Activated T-cell treated with anti-CD3 and anti-CD28 coated beads for 24 hours (primary cell): ENCODE results near the gene HYDIN.
"Not testable (repeated sequence)": the region's sequence is repeated elsewhere in the genome, so short reads cannot be mapped to it uniquely, and the experiment has no call there.

ENCODE experiments used
- DNase-seq: peaks from one replicate; pipeline ENCODE4 v3.0.0-alpha.2; 2020; ENCODE audit warnings: low read depth

Gene HYDIN

DNA sequence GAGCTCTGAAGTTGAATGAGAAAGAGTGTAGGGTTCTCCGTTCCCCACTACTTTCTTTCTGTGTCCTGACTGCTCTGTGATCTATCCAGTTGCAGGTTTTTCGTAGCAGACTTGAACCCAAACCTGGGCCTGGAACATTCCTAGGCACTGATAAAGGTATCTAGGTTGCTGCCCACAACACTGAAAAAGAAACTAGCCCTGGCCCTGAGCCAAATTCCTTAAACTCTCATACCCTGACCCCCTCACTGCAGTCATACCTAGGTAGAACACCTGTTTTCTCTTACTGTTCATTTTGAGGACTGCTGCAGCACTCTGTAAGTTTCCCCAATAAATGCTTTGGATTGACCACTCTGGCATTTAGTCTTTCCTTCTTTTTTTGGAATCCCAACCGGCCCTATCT, 5.4 kb downstream of the HYDIN start:
- DNase-seq: no peak

DNA sequence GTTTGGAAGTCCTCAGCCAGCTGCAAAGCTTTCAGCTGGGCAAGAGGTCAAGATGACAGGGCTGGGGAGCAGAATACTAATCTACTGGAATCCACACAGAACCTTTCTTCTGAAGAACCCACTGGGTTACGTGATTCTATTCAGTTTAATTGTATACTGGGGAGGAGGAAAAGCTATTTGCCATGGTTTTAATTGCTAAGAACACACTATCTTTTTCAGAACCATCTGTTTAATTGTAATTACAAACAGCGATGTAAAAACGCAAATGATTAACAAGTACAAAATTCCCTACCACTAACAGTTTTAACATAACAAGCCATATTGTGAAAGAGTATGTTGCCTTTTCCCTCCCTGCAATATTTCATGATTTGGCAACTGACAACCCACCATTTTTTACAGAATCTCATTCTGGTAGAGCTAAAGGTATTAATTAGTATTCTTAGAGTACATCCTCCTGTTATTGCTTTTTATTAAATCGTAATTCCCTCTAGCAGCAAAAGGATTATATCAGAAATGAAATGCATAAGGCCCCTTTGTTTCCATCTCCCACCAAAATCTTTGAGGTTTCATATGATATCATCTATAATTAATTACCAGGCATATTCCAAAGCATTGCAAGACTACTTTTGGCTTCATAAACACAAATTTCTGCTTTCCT, 12.1 kb downstream of the HYDIN start:
- DNase-seq: no peak

DNA sequence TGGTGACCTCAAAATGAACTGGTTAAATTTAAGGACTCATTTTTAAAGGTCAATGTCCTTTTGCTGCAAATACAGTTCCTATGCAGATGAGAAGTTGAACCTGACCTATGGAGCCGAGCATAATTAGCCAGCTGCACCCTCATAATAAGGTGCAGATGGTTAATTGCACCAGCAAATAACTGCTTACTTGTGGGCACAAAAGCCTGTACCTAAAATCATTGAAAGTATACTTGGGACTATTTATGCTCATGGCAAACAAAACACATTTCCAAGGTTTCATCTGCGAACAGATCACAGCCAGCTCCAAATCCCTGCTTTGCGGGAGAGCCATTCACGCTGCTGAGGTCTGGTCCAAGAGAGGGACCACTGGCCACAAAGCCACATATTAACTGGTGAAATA, 13.0 kb downstream of the HYDIN start:
- no peak for DNase-seq

DNA sequence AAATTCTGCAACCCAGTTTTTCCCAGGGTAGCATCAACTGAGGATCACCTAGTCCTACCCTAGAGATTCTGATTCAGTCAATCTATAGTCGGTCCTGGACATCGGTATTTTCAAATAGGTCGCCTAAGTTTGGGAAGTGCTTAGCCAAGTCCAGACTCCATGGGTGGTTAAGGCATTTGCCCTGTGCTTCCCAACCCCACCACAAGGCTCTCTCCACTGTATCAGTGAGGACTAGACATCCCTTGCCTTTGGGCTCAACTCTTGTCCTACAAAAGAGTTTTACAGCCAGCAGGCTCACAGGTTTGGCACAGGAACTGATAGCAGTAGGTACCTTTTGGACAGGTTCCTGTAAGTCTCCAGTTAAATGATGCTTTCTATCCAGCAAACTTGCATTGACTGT, 13.8 kb downstream of the HYDIN start:
- no peak for DNase-seq

DNA sequence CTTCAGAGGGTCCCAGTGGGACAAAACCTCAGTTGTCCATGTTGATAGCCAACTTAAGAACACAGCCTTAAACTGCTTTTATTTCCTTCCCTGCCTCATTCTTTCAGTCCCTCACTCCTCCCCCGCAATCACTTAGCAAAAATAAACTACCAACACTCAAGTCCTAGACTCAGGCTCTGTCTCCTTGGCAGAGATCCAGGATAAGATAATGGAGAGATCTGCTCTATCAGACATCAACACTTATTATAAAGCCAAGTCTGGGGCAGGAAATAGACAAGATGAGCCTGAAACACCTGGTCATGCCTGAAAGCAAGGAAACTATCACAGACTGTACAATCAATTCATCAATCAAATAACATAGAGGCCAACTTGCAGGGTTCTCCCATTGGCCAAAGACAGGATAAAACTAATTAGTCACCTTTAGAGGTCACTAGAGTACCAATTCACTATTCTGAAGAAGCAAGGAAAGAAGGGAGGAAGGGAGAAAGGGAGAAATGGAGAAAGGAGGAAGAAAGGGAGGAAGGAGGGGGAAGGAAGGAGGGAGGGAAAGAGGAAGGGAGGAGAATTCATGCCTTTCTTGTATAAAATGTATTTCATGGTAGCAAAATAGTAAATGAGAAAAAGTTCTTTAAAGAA, 15.7 kb downstream of the HYDIN start:
- DNase-seq: no peak

DNA sequence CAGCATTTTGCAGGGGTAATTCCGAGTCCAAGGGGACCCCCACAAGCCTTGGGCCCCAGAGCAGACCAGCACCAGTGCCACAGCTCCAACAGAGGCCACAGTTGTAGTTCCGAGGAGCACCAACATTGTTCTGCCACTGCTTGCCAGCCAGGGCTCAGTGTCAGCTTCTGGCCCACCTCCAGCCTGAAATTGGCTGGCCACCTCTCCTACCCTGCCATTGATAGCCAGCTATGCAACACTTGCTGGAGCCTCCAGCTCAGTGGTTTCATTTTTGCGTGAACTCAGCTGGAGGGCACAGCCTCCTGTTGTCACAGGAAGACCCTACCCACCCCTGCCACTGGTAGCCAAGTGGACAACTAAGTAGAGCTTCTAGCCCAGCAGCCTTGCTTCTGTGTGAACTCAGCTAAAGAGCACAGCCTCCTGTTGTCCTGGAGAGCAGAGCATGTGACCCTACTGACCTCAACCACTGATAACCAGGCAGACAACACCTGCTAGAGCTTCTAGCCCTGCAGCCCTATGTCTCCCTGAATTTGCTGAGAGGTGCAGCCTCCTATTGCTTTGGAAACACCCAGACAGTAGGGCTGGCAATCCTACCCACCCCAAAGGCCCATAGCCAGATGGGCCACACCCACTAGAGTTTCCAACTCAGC, 24.9 kb downstream of the HYDIN start:
- no peak for DNase-seq

DNA sequence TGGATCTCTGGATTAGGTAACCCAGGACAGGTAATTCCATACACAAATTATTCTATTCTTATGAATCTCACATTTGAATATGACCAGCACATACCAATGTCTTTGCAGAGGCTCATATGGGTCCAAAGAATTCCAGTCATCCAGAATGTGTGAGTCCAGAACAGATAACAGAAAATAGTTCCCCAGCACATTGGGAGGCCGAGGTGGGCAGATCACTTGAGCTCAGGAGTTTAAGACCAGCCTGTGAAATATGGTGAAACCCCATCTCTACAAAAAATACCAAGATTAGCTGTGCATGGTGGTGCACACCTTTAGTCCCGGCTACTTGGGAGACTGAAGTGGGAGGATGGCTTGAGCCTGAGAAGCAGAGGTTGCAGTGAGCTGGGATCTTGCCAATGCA, 26.9 kb downstream of the HYDIN start:
- DNase-seq: no peak

DNA sequence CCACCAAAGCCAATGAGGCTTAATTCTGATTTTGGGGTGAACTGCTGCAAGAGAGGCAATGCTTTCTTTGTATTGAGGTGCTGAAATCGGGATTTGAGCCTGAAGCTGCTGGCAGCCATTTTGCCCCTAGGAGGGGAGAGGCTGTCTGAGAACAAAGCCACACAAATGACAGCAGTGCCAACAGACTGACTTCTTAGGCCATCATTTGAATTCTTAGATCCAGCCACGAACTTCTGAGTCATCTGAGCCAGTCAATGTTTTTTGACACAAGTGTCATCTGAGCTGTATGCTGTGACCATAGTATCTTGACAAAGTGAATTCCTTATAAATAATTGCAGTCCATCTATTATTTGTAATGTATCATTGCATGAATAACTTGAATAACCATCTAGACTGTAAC, 29.0 kb downstream of the HYDIN start:
- DNase-seq: no peak

DNA sequence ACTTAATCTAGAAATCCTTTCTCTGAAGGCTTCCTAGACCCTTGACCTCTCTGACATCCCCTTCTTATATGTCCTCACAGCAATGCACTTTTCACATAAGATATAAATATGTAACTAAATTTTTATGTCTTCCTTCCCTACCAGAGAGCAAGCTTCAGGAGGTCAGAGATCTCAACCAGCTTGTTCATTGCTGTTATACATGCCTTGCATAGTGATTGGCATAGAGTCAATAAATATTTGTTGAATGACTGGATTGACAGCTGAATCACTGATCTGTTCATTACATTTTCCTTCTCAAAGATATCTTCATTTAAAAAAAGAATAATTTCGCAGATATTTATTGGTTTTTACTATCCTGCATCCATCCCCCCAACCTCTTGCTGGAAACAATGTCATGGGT, 29.5 kb downstream of the HYDIN start:
- DNase-seq: no peak

DNA sequence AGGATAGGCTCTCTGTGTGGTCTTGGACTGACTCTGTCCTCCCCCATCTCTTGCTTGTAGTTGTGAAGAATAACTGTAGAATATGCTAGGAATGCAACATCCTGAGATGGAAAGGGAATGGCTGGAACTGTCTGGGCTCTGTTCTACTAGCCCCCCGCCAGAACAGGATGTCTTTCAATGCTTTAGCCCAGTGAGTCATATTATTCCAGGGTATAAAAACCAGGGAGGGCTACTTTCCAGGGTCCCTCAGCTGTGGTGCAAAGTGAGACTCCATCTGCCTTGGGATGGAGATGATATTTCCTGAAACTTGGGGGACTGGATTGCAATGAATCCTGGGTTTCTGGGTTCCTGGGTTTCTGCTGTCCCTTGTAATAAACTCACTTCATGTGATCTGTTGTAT, 32.1 kb downstream of the HYDIN start:
- DNase-seq: no peak

DNA sequence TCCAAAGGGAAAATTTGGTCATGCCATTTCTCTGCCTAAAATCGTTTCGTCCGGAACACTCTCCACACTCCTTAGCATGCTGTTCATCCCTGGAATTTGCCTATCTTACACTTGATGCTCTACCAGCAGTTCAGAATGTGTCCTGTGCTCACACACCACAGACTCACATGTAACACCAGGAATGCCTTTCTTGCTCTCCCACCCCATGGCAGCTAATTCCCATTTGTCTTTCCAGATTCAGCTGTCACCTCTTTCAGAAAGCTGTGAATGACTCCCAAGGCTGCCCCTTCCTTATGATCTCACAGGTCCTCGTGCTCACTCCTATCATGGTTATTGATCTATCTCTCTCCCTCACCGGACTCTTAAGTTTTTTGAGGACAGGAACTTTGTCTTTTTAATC, 38.1 kb downstream of the HYDIN start:
- no peak for DNase-seq

DNA sequence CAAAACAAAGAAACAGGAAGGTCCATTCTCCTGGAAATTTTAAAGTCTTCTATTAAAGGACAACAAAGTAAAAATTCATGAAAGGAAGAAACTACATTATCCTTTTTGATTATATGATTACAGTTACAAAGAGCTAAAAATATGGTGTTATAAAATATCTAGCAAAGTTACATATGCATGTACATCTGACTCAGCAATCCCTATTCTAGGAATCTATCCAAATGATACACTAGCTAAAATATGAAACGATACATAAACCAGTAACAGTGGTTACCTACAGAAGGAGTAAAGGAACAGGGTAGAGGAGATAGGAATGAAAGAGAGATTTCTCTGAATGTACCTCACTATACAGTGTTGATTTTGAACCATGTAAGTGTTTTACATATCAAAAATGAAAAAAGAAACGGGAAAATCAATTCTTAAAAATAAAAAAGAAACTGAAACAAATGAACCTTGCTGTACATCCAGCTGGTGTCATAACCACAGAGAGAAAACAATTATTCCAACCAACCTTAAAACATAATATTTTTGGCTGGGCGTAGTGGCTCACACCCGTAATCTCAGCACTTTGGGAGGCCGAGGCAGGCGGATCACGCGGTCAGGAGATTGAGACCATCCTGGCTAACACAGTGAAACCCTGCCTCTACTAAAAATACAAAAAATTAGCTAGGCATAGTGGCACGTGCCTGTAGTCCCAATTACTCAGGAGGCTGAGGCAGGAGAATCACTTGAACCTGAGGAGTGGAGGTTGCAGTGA, 41.4 kb downstream of the HYDIN start:
- no peak for DNase-seq

DNA sequence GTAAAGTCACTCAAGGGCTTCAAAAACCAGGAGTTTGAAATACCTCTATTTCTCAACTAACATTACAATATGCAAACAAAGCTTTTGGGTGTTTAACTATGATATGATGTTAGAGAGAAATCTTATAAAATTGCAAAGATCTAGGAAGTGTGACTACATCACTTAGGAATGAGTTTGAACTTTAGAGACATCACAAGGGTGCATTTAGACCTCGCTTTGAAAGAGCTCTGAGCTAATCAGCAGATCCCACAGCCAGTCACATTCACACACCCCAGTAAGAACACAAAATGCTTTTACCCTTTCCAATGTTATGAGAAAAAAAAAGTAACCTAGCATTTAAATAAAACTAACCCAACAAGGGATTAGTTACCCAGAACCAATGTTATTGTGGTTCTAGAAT, 45.2 kb downstream of the HYDIN start:
- DNase-seq: no peak

DNA sequence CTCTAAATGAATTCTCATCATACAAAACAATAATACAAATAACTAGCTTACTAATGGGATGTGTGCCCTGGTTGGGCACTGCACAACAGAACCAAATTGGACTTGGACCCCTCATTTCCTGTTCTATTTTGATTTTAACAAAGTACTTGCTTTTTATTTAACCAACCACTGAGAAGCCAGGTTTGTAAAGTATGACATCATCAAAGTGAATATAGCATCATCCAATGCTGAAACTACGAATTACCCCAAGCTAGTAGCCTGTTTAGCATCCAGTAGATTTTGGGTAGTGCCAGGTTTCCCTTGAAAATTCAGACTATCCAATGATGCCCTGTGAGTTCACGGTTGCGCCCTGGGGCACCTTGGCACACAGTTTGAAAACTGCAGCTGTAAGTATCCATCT, 51.0 kb downstream of the HYDIN start:
- DNase-seq: no peak

DNA sequence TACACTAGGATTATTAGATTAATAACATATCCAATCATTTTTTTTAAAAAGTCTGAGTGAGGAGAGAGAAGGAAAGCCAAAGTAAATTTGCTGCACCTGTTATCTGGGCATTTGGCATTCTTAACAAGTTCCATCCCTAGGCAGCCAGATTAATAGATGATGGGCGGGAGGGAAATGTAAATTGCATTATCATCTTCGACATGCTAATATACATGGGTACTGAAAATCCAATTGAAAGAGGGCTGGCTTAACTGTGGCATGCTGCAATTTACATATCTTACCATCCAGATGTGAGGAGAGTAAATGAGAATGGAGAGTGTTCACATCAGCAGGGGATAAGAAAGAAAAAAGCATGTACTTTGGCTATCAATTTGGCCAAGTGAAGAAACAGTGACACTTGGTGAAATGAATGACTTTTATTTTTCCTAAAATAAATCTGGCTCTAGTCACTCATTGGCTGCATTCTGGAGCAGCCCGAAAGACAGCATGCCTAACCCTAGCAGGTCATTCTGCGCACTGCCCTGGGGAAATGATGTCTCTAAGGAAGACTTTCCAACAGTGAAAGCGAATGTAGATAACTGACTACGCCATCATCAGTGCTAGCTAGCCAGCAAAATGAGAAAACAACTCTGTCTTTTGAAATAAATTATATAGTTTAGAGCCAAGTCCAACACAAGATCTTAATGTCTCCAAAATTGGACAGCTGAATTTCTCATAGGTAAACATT, 57.9 kb downstream of the HYDIN start:
- DNase-seq: no peak

DNA sequence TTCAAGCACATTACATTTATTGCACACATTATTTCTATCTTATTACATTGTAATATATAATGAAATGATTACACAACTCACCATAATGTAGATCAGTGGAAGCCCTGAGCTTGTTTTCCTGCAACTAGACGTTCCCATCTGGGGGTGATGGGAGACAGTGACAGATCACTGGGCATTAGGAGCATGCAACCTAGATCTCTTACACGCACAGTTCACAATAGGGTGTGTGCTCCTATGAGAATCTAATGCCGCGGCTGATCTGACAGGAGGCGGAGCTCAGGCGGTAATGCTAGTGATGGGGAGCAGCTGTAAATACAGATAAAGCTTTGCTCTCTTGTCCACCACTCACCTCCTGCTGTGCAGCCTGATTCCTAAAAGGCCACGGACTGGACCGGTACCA, 69.5 kb downstream of the HYDIN start:
- DNase-seq: not testable (repeated sequence)

DNA sequence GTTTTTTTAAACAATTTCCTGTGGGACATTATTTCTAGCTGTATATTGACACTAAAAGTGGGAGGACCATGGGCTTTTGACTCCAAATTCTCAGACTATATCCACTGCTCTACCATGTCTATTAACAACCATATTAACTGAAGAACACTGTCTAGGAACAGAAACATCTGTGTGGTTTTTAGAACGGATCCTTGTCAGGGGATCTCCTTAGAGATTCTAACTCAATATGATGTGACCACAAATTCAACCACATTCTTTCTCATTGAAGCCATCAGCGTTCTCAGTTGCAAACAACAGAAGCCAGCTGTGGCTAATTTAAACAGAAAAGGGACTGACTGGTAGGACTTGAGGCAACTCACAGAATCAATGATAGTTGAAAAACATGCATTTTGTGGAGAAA, 73.2 kb downstream of the HYDIN start:
- DNase-seq: not testable (repeated sequence)

DNA sequence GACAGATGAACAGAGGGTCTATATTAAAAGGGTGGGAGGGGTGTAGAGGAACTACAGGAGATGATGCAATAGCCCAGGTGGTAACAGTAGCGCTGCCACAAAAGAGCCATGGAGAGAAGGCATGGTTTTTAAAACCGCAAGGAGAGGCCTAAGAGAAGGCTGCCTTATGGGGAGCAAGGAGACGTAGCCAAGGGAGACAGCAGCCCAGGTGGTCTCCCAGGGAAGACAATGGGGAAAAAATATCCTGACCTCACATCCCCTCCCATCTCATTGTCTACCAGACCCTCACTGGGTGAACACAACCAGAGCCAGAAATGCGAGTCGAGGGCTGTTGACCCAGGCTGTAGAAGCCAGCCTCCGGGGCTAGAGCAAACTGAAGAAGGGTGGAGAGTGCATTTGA, 77.2 kb downstream of the HYDIN start:
- DNase-seq: not testable (repeated sequence)

DNA sequence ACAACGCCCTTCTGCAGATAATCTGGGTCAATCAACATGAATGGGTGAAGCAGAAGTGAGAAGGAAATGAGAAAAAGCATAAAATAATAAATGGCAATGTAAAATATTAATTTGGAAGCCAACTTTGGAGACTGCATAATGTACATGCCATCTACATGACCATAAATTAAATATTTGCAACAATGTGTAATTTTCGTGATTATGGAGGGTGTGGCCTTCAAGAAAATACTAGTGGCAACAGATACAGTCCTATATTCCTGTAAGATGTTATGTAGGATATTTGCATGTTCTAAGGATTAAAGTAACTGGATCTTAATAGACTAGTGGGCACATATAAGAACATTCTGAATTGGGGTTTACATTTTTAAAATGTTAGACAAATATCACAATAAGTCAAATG, 78.9 kb downstream of the HYDIN start:
- not testable (repeated sequence) for DNase-seq

DNA sequence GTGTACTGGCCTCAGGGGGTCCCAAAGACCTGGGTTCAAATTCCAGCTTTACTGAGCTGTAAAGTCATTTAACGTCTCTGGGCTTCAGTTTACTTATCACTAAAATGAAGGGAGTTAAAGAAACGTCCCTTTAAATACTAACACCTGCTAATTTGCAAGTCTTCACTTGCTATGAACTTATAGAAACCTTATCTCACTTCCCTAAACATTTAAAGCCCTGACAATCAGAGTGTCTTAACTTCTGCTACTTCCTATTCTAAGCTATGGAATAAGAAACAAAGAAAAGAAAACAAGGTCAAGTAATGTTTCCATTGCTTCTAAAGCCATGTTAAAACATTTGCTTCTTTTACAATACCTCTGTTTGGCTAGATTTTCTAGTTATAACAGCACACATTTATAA, 87.3 kb downstream of the HYDIN start:
- not testable (repeated sequence) for DNase-seq

DNA sequence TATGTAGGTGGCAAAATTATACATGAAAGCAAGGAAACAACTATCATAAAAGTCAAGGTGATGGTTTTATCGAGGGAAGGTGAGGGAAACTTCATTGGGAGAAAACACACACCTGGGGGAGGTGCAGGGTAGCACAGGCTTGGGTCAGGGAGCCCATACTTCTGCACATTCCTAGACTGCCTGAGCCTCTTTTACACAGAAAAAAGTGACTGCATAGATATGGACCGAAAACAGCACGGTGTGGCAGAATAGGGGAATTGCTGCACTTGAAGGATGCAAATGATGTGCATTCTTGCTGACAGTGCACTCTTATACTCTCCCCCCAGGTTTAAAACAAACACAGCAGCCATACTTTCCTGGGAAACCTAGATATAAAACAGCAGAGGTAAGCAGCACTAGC, 120.0 kb downstream of the HYDIN start:
- DNase-seq: not testable (repeated sequence)

DNA sequence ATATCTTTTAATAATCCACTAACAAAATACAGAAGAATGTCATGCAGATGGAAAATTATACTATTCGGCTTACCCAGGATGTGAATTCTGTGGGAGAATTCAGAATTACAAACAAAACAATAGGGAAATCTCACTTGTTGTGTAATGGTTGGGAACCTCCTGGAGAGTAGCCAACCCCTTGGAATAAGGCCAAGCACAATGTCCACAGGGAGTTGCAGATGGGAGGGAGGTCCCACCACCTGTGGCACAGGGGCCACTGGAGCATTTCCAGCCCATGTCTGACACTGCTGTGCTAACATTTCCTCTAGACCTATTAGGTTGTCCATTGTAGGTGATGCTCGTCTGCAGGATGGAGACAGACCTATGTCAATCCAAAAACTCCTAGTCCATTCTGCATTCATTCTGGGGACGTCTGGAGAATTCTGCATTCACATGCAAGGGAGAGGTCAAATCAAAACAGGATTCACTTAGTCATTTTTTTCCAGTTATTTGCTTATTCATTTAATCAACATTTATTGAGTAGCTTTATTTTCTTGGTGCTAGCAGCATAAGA, 120.8 kb downstream of the HYDIN start:
- not testable (repeated sequence) for DNase-seq
